Activated CD4-positive, CD25-positive, alpha-beta regulatory T cell treated with anti-CD3 and anti-CD28 coated beads, Interleukin-2, amount 50 U/mL, for 24 hours (primary cell): ENCODE measurements around the gene OR52I1.

Experiments
- ATAC-seq, 2 donors: fragments of 150-1000 bp; cut with Tn5 transposase; one replicate each; pipeline ENCODE4 v1.10.0; 2021; ENCODE audit warnings: mild to moderate bottlenecking in 1 of 2, moderate library complexity in 1 of 2

Gene OR52I1

GRCh38 chr11:4593739-4594138 lies at the start of gene OR52I1:
TSS of gene OR52I1 (plus strand) at chr11:4594039. CDS start at chr11:4594039, 0 bp downstream.
- no peak for ATAC-seq

- no peak for ATAC-seq
These were observed 48.9 kb upstream of the OR52I1 start, which contains the start of gene OR52M1 for GRCh38 chr11:4544891-4545290. TSS of gene OR52M1 (plus strand) at chr11:4545191. CDS start at chr11:4545191, 0 bp downstream.

GRCh38 chr11:4546878-4547277 lies 47.0 kb upstream of the OR52I1 start:
- no peak for ATAC-seq

- ATAC-seq = no peak
These were observed 46.4 kb upstream of the OR52I1 start for GRCh38 chr11:4547416-4547815.

GRCh38 chr11:4551346-4551979 lies 42.4 kb upstream of the OR52I1 start:
- ATAC-seq = no peak

GRCh38 chr11:4559527-4560440 lies 34.1 kb upstream of the OR52I1 start:
- no peak for ATAC-seq

GRCh38 chr11:4560467-4560866 lies 33.4 kb upstream of the OR52I1 start:
- ATAC-seq = no peak

GRCh38 chr11:4565371-4565770 lies 28.5 kb upstream of the OR52I1 start:
- ATAC-seq = no peak

- no peak for ATAC-seq
These were observed 24.8 kb upstream of the OR52I1 start for GRCh38 chr11:4569075-4569474.

GRCh38 chr11:4576880-4577279 lies 17.0 kb upstream of the OR52I1 start:
- ATAC-seq = no peak

GRCh38 chr11:4577761-4578160 lies 16.1 kb upstream of the OR52I1 start:
- no peak for ATAC-seq

GRCh38 chr11:4578624-4579023 lies 15.2 kb upstream of the OR52I1 start:
- ATAC-seq = no peak

GRCh38 chr11:4580124-4580523 lies 13.7 kb upstream of the OR52I1 start:
- no peak for ATAC-seq

GRCh38 chr11:4581443-4581842 lies 12.4 kb upstream of the OR52I1 start, which contains the start of gene OR52I2:
TSS of gene OR52I2 (plus strand) at chr11:4581743.
- no peak for ATAC-seq

- ATAC-seq = no peak
These were observed 4.8 kb upstream of the OR52I1 start for GRCh38 chr11:4589017-4589416.

- no peak for ATAC-seq
These were observed 11.2 kb downstream of the OR52I1 start for GRCh38 chr11:4605057-4605456.

GRCh38 chr11:4606231-4607015 lies 12.6 kb downstream of the OR52I1 start:
- ATAC-seq = no peak

GRCh38 chr11:4607096-4607495 lies 13.3 kb downstream of the OR52I1 start:
- ATAC-seq = no peak

GRCh38 chr11:4607781-4608666 lies 14.2 kb downstream of the OR52I1 start, which contains the start of gene TRIM68:
TSS of gene TRIM68 (minus strand) at chr11:4608231. CDS start at chr11:4605504, 2,727 bp downstream.
- peak; percentile 100 for ATAC-seq

GRCh38 chr11:4610258-4610935 lies 16.6 kb downstream of the OR52I1 start:
- no peak for ATAC-seq

- no peak for ATAC-seq
These were observed 18.1 kb downstream of the OR52I1 start for GRCh38 chr11:4611986-4612385.
